Measurements from ENCODE around the gene SPOCD1.

DNA sequence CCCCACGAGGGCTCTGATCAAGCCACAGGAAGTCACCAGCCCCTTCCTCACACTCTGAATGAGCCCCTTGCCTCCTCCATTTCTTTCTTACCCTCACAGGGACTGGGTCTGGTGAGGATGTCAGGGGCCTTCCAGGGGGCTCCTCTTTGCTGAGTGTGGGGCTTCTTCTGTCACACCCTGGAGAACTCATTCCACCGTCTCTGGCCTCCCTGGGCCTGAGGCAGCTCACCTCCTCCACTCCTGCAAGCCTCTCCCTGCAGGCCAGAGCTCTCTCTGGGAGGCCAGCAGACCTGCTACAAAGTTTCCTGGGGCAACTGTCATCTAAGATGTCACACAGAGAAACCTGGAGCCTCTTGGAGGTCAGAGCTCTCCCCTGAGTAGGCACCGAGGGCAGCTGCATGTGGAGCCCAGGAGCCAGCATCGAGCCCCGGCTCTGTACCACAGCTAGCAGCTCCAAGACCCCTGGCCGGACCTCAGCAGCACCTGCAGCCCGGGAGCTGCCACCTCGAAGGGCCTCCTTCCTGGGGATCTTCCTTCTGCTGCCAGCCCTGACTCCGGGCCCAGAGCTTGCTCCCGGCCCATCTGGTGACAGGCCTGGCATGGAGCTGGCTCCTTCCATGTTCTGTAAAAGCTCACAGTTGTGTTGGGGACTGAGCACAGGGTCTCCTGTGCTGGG lies 1.1 kb downstream of the SPOCD1 start:
- TF ChIP-seq, protein P1, sequence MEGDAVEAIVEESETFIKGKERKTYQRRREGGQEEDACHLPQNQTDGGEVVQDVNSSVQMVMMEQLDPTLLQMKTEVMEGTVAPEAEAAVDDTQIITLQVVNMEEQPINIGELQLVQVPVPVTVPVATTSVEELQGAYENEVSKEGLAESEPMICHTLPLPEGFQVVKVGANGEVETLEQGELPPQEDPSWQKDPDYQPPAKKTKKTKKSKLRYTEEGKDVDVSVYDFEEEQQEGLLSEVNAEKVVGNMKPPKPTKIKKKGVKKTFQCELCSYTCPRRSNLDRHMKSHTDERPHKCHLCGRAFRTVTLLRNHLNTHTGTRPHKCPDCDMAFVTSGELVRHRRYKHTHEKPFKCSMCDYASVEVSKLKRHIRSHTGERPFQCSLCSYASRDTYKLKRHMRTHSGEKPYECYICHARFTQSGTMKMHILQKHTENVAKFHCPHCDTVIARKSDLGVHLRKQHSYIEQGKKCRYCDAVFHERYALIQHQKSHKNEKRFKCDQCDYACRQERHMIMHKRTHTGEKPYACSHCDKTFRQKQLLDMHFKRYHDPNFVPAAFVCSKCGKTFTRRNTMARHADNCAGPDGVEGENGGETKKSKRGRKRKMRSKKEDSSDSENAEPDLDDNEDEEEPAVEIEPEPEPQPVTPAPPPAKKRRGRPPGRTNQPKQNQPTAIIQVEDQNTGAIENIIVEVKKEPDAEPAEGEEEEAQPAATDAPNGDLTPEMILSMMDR (IDR thresholded peaks at IDR 0.05) = no peak
- TF ChIP-seq, protein P2, sequence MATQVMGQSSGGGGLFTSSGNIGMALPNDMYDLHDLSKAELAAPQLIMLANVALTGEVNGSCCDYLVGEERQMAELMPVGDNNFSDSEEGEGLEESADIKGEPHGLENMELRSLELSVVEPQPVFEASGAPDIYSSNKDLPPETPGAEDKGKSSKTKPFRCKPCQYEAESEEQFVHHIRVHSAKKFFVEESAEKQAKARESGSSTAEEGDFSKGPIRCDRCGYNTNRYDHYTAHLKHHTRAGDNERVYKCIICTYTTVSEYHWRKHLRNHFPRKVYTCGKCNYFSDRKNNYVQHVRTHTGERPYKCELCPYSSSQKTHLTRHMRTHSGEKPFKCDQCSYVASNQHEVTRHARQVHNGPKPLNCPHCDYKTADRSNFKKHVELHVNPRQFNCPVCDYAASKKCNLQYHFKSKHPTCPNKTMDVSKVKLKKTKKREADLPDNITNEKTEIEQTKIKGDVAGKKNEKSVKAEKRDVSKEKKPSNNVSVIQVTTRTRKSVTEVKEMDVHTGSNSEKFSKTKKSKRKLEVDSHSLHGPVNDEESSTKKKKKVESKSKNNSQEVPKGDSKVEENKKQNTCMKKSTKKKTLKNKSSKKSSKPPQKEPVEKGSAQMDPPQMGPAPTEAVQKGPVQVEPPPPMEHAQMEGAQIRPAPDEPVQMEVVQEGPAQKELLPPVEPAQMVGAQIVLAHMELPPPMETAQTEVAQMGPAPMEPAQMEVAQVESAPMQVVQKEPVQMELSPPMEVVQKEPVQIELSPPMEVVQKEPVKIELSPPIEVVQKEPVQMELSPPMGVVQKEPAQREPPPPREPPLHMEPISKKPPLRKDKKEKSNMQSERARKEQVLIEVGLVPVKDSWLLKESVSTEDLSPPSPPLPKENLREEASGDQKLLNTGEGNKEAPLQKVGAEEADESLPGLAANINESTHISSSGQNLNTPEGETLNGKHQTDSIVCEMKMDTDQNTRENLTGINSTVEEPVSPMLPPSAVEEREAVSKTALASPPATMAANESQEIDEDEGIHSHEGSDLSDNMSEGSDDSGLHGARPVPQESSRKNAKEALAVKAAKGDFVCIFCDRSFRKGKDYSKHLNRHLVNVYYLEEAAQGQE (IDR thresholded peaks at IDR 0.05; ENCODE audit: insufficient read depth in 1 of 2, low read depth in 2 of 2, low read length in 1 of 2) = no peak
- TF ChIP-seq SIN3A (IDR thresholded peaks at IDR 0.05; ENCODE audit: borderline replicate concordance, insufficient read depth, low read depth, low read length) (no peak), TCF7L2 (IDR thresholded peaks at IDR 0.05; ENCODE audit: low read depth, low read length) (no peak), POLR2AphosphoS5 (IDR thresholded peaks at IDR 0.05; ENCODE audit: low read depth, low read length) (no peak)

Data from Panc1 (cell line).